ENCODE results near the gene RARB. TPM values are rescaled to one million over a fixed set of nuclear protein-coding genes. Genes with fewer than 3 reads are reported as not detected.

The RARB gene
- polyA plus RNA-seq, 1 donor (not counting 4 experiments of a cell fraction or from before 2014, with no cell fraction given), result 0.03 TPM

GRCh38 chr3:25438791-25439555, 10.9 kb downstream of the RARB start:
- Histone ChIP-seq H3K4me1 (ENCODE audit: control insufficient read depth, extremely low read depth, insufficient read depth, low read length) (no peaks in the 10 kb centered on the region), H3K9me3 (ENCODE audit: control insufficient read depth, low read depth, low read length) (no peaks in the 10 kb centered on the region), H2AFZ (ENCODE audit: control insufficient read depth, low read length) (no peak overlapping the region), H3K9ac (ENCODE audit: control insufficient read depth, extremely low read depth, insufficient read depth, low read length) (no peak overlapping the region), H4K20me1 (ENCODE audit: control insufficient read depth, extremely low read depth, insufficient read depth, low read length) (no peaks in the 10 kb centered on the region), H3K4me2 (ENCODE audit: control insufficient read depth, extremely low read depth, insufficient read depth, low read depth, low read length) (no peak overlapping the region), H3K9me1 (ENCODE audit: control insufficient read depth, extremely low read depth, insufficient read depth, low read length) (no peaks in the 10 kb centered on the region), H3K27ac (ENCODE audit: control insufficient read depth, insufficient read depth, low read length) (no peak overlapping the region), H3K79me2 (ENCODE audit: control insufficient read depth, insufficient read depth, low read length) (no peaks in the 10 kb centered on the region), H3K36me3 (ENCODE audit: control insufficient read depth in 2 of 2, extremely low read depth in 1 of 2, insufficient read depth in 2 of 2, low read length in 2 of 2) (no peaks in the 10 kb centered on the region), H3K4me3 (ENCODE audit: control insufficient read depth in 2 of 3, extremely low read depth in 1 of 3, insufficient read depth in 2 of 3, low read depth in 1 of 3, low read length in 3 of 3) (no peak overlapping the region), H3K27me3 (ENCODE audit: control insufficient read depth, extremely low read depth, insufficient read depth, low read length) (no peaks in the 10 kb centered on the region)
- no peak for DNase-seq (ENCODE audit: low read depth, low spot score)
- no peak for TF ChIP-seq EZH2 (IDR thresholded peaks at IDR 0.05; ENCODE audit: low read length)
- TF ChIP-seq CTCF (optimal IDR thresholded peaks at IDR 0.05 in 1 of 3, IDR thresholded peaks at IDR 0.05 in 1 of 3, conservative IDR thresholded peaks at IDR 0.05 in 1 of 3; ENCODE audit: extremely low read depth in 1 of 3, insufficient read depth in 2 of 3, low read length in 3 of 3), result no peak
- FAIRE-seq, result no peak
- dilution Hi-C loops (cut with MboI; ENCODE audit: extremely low pct_ligation_motif_present, low sequenced_read_pairs), result no loop called here

GRCh38 chr3:25441234-25441856, 13.3 kb downstream of the RARB start:
- no peak overlapping the region for H3K4me2 ChIP-seq (ENCODE audit: control insufficient read depth, extremely low read depth, insufficient read depth, low read depth, low read length)

More at GRCh38 chr3:25441234-25441856, 13.3 kb downstream of the RARB start:
- no peaks in the 10 kb centered on the region for H3K4me1 ChIP-seq (ENCODE audit: control insufficient read depth, extremely low read depth, insufficient read depth, low read length)
- H3K79me2 ChIP-seq (ENCODE audit: control insufficient read depth, insufficient read depth, low read length), result no peaks in the 10 kb centered on the region
- dilution Hi-C loops (cut with MboI; ENCODE audit: extremely low pct_ligation_motif_present, low sequenced_read_pairs), result no loop called here
- TF ChIP-seq CTCF (optimal IDR thresholded peaks at IDR 0.05 in 1 of 3, IDR thresholded peaks at IDR 0.05 in 1 of 3, conservative IDR thresholded peaks at IDR 0.05 in 1 of 3; ENCODE audit: extremely low read depth in 1 of 3, insufficient read depth in 2 of 3, low read length in 3 of 3) (peak; percentile 58 to 70 (median 60)), EZH2 (IDR thresholded peaks at IDR 0.05; ENCODE audit: low read length) (no peak)
- H3K36me3 ChIP-seq (ENCODE audit: control insufficient read depth in 2 of 2, extremely low read depth in 1 of 2, insufficient read depth in 2 of 2, low read length in 2 of 2), result no peaks in the 10 kb centered on the region
- DNase-seq (ENCODE audit: low read depth, low spot score) (no peak), FAIRE-seq (no peak)
- no peaks in the 10 kb centered on the region for H4K20me1 ChIP-seq (ENCODE audit: control insufficient read depth, extremely low read depth, insufficient read depth, low read length)
- no peak overlapping the region for H3K4me3 ChIP-seq (ENCODE audit: control insufficient read depth in 2 of 3, extremely low read depth in 1 of 3, insufficient read depth in 2 of 3, low read depth in 1 of 3, low read length in 3 of 3)
- H3K27ac ChIP-seq (ENCODE audit: control insufficient read depth, insufficient read depth, low read length), result no peak overlapping the region
- H3K9me3 ChIP-seq (ENCODE audit: control insufficient read depth, low read depth, low read length), result no peaks in the 10 kb centered on the region
- H2AFZ ChIP-seq (ENCODE audit: control insufficient read depth, low read length), result no peak overlapping the region
- H3K9me1 ChIP-seq (ENCODE audit: control insufficient read depth, extremely low read depth, insufficient read depth, low read length), result no peaks in the 10 kb centered on the region
- no peak overlapping the region for H3K9ac ChIP-seq (ENCODE audit: control insufficient read depth, extremely low read depth, insufficient read depth, low read length)
- H3K27me3 ChIP-seq (ENCODE audit: control insufficient read depth, extremely low read depth, insufficient read depth, low read length), result no peaks in the 10 kb centered on the region
